Heart left ventricle (tissue), 16 donors: ENCODE measurements around the gene EIF2AK3. TPM values are rescaled to one million over a fixed set of nuclear protein-coding genes. Genes with fewer than 3 reads are reported as not detected.

Experiments
- ATAC-seq, 4 donors: fragments of 200-7000 bp; cut with Tn5 transposase; one replicate each; pipeline ENCODE4 v1.9.1; 2020 to 2022; ENCODE audit warnings: moderate library complexity in 4 of 4, mild to moderate bottlenecking in 3 of 4, moderate number of reproducible peaks in 1 of 4
- DNase-seq, 5 donors: peaks; one replicate each; pipeline ENCODE4 v3.0.0-alpha.2; 2020
- H3K27ac ChIP-seq, 12 donors: fragments of 200-600 bp; sonication (generic) in 4 of 12; one replicate each; pipeline versions ENCODE4 v1.5.0 to v1.8.0; 2016 to 2022; ENCODE audit warnings: mild to moderate bottlenecking in 2 of 12
- H3K27me3 ChIP-seq, 9 donors: fragments of 200-600 bp; sonication (generic) in 2 of 9; one replicate each; pipeline versions ENCODE4 v1.5.1 to v1.8.0; 2016 to 2022; ENCODE audit warnings: mild to moderate bottlenecking in 3 of 9
- H3K36me3 ChIP-seq, 9 donors: fragments of 200-600 bp; sonication (generic) in 2 of 9; one replicate each; pipeline versions ENCODE4 v1.5.0 to v1.8.0; 2018 to 2022; ENCODE audit warnings: mild to moderate bottlenecking in 2 of 9
- H3K4me1 ChIP-seq, 12 donors: fragments of 200-600 bp; sonication (generic) in 4 of 12; one replicate each; pipeline versions ENCODE4 v1.5.0 to v1.8.0; 2016 to 2022; ENCODE audit warnings: mild to moderate bottlenecking in 3 of 12
- H3K4me3 ChIP-seq, 12 donors: fragments of 200-600 bp; sonication (generic) in 4 of 12; one replicate each; pipeline versions ENCODE4 v1.5.0 to v1.8.0; 2017 to 2022; ENCODE audit warnings: mild to moderate bottlenecking in 9 of 12, moderate library complexity in 4 of 12
- H3K9me3 ChIP-seq, 12 donors: fragments of 200-600 bp; sonication (generic) in 4 of 12; one replicate each; pipeline versions ENCODE4 v1.5.0 to v1.8.0; 2016 to 2022; ENCODE audit warnings: mild to moderate bottlenecking in 1 of 12
- POLR2A ChIP-seq, 2 donors: fragments of 450-650 bp; IDR thresholded peaks; one replicate each; pipeline ENCODE4 v1.6.1; 2017; ENCODE audit warnings: antibody characterized with exemption in 2 of 2, mild to moderate bottlenecking in 2 of 2, moderate library complexity in 2 of 2
- WGBS, 4 donors: extraction: QIAGEN DNeasy Blood & Tissue Kit in 2 of 4; methylation state at CpG; one replicate each; pipeline versions ENCODE4 v1.1.5 to v1.1.7; 2013 to 2018; 5-methylcytosine and 5-hydroxymethylcytosine counted together
- intact Hi-C, 10 donors: fragments of 100-400 bp; cut with DNase I; formaldehyde crosslinking; loops; one replicate each; pipeline versions ENCODE4 v1.11.1 to v1.14.2; 2022
- polyA plus RNA-seq, 2 donors: library from polyadenylated mRNA; stranded (reverse); fragments of 200-250 nt; gene quantifications; one replicate each; pipeline ENCODE4 v1.2.3, GENCODE V29; 2013
- total RNA-seq, 9 donors: library from RNA; depleted of rRNA in 2 of 9; stranded (reverse); fragments of >200 nt in 2 of 9; fragmentation: NEBNext Ultra II Directional in 3 of 9; extraction: Animal tissue kit (Norgen Biotek cat#: 25700) in 3 of 9; gene quantifications; one replicate each; pipeline versions ENCODE4 v1.1.0 to v1.2.4, GENCODE V29; 2016 to 2023
- TF ChIP-seq, protein P1 (sequence below), 12 donors: fragments of 200-600 bp; sonication (generic) in 4 of 12; IDR thresholded peaks; one replicate each; pipeline versions ENCODE4 v1.5.0 to v1.8.0; 2018 to 2022; ENCODE audit warnings: antibody characterized with exemption in 12 of 12, mild to moderate bottlenecking in 5 of 12
- donor health status: ischemic (EF 13 %, LVEDD 7.1; RV severe dilation, severe dysfunction).
- donor health status: healthy with polysubstance abuse.
- donor health status: DM: no; HTN: yes; CAD: no.
- donor health status: DM: no; HTN: no; CAD: no.
- donor health status: ischemic (EF 25% LVEDD 6.9; RV normal size, moderate dysfunction).
- donor health status: ischemic (EF 25% LVEDD 5.7; RV mildly dilated, moderate dysfunction).
- donor health status: healthy.
- donor health status: DM: yes; HTN: yes; CAD: no.
- donor health status: ischemic (EF 35%, LVEDD 5.7; RV mildly dilated, moderate dysfunction).
- donor health status: nonischemic (EF 11% LVEDD 7.7; RV severe dilation, severe dysfunction).
- donor health status: DM: yes; HTN: yes; CAD: no.
- donor health status: PGD.
- donor health status: ischemic (EF 29% LVEDD 5.4; RV normal size, mild dysfunction).
- donor health status: nonischemic (EF 23%, LVEDD 6.1; RV moderate dilation, normal function).

Gene EIF2AK3
- total and polyA plus RNA-seq, 11 donors = 2.7 to 29.9 (median 10.9) TPM

DNA sequence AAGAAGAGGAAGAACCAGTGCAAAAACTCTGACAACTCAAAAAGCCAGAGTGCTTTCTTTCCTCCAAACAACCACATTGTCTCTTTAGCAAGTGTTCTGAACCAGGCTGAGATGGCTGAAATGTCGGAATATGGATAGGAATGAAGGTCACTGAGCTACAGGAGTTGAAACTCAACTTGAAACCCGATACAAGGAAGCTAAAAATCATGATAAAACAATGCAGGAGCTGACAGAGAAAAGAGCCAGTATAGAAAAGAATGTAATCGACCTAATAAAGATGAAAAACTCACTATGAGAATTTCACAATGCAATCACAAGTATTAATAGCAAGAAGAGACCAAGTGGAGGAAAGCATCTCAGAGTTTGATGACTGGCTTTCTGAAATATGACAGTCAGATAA lies 15.0 kb upstream of the EIF2AK3 start:
- intact Hi-C loops = no loop called here
- no peak overlapping the region for H3K27ac ChIP-seq
- ATAC-seq = no peak
- H3K36me3 ChIP-seq = no peaks in the 10 kb centered on the region
- no peak for DNase-seq
- no peaks in the 10 kb centered on the region for H3K27me3 ChIP-seq
- 63 to 74% (median 67%) methylated on average over 3 of the region's 3 CpGs for WGBS, 4 donors
- no peak for TF ChIP-seq POLR2A (IDR thresholded peaks at IDR 0.05)
- TF ChIP-seq, protein P1, sequence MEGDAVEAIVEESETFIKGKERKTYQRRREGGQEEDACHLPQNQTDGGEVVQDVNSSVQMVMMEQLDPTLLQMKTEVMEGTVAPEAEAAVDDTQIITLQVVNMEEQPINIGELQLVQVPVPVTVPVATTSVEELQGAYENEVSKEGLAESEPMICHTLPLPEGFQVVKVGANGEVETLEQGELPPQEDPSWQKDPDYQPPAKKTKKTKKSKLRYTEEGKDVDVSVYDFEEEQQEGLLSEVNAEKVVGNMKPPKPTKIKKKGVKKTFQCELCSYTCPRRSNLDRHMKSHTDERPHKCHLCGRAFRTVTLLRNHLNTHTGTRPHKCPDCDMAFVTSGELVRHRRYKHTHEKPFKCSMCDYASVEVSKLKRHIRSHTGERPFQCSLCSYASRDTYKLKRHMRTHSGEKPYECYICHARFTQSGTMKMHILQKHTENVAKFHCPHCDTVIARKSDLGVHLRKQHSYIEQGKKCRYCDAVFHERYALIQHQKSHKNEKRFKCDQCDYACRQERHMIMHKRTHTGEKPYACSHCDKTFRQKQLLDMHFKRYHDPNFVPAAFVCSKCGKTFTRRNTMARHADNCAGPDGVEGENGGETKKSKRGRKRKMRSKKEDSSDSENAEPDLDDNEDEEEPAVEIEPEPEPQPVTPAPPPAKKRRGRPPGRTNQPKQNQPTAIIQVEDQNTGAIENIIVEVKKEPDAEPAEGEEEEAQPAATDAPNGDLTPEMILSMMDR (IDR thresholded peaks at IDR 0.05) = no peak
- no peak overlapping the region for H3K4me3 ChIP-seq
- no peaks in the 10 kb centered on the region for H3K4me1 ChIP-seq
- peaks cover 0 to 5% (median 0%) of the 10 kb centered on the region in 12 donors for H3K9me3 ChIP-seq

- H3K9me3 ChIP-seq = peaks cover 0 to 5% (median 0%) of the 10 kb centered on the region in 12 donors
- H3K4me3 ChIP-seq = no peak overlapping the region
- no peaks in the 10 kb centered on the region for H3K4me1 ChIP-seq
- DNase-seq (no peak), ATAC-seq (peak in 1 of 4 donors; percentile 31)
- WGBS, 4 donors = 92 to 97% (median 96%) methylated on average over 7 of the region's 7 CpGs
- H3K27ac ChIP-seq = no peak overlapping the region
- TF ChIP-seq POLR2A (IDR thresholded peaks at IDR 0.05) = no peak
- TF ChIP-seq, protein P1 (IDR thresholded peaks at IDR 0.05) = no peak
- no peaks in the 10 kb centered on the region for H3K27me3 ChIP-seq
- no peaks in the 10 kb centered on the region for H3K36me3 ChIP-seq
- intact Hi-C loops = no loop called here
Measured at GRCh38 chr2:88641330-88641729, 14.1 kb upstream of the EIF2AK3 start.

- intact Hi-C loops = no loop called here
Measured at GRCh38 chr2:88639865-88640264, 12.6 kb upstream of the EIF2AK3 start.

GRCh38 chr2:88638743-88639142 lies 11.5 kb upstream of the EIF2AK3 start:
- ATAC-seq (no peak), DNase-seq (no peak)
- H3K27ac ChIP-seq = no peak overlapping the region
- H3K27me3 ChIP-seq = no peaks in the 10 kb centered on the region
- no peaks in the 10 kb centered on the region for H3K4me1 ChIP-seq
- TF ChIP-seq POLR2A (IDR thresholded peaks at IDR 0.05) = no peak
- TF ChIP-seq, protein P1 (IDR thresholded peaks at IDR 0.05) = no peak
- 73 to 79% (median 77%) methylated on average over 3 of the region's 3 CpGs for WGBS, 4 donors
- H3K4me3 ChIP-seq = no peak overlapping the region
- H3K36me3 ChIP-seq = no peaks in the 10 kb centered on the region
- intact Hi-C loops = no loop called here
- H3K9me3 ChIP-seq = peaks cover 0 to 5% (median 0%) of the 10 kb centered on the region in 12 donors

More at GRCh38 chr2:88639865-88640264, 12.6 kb upstream of the EIF2AK3 start:
- peaks cover 0 to 5% (median 0%) of the 10 kb centered on the region in 12 donors for H3K9me3 ChIP-seq
- H3K4me1 ChIP-seq = no peaks in the 10 kb centered on the region
- no peak overlapping the region for H3K27ac ChIP-seq
- ATAC-seq (no peak), DNase-seq (no peak)
- no peaks in the 10 kb centered on the region for H3K36me3 ChIP-seq
- no peaks in the 10 kb centered on the region for H3K27me3 ChIP-seq
- no peak overlapping the region for H3K4me3 ChIP-seq
- 85 to 97% (median 88%) methylated on average over 1 of the region's 1 CpG for WGBS, 4 donors
- no peak for TF ChIP-seq POLR2A (IDR thresholded peaks at IDR 0.05)
- TF ChIP-seq, protein P1 (IDR thresholded peaks at IDR 0.05) = no peak
